Measurements from ENCODE around the gene ZP1. TPM values are rescaled to one million over a fixed set of nuclear protein-coding genes. Genes with fewer than 3 reads are reported as not detected.

ZP1 gene
- total and polyA plus RNA-seq, 10 of the 15 experiments (the other 5 are each of a cell fraction or from before 2014, with no cell fraction given), result not detected

GRCh38 chr11:60841797-60842667 lies 25.3 kb upstream of the ZP1 start, which contains the start of gene CCDC86 (continued):
- TF ChIP-seq MEF2A (IDR thresholded peaks at IDR 0.05; ENCODE audit: insufficient read depth, low read depth, low read length) (peak; percentile 58; the same call in 1 of the 2 replicates), CBX3 (IDR thresholded peaks at IDR 0.05; ENCODE audit: borderline replicate concordance, low read depth) (no peak), MYB (IDR thresholded peaks at IDR 0.05; ENCODE audit: borderline replicate concordance, low read depth, low read length) (0 out of 2 replicates have a peak, but pooled peaks have one; percentile 22), DPF2 (IDR thresholded peaks at IDR 0.05) (no peak; the same call in 1 of the 2 replicates), ZNF274 (IDR thresholded peaks at IDR 0.05; ENCODE audit: insufficient read depth, insufficient read length) (no peak), SIX5 (IDR thresholded peaks at IDR 0.05; ENCODE audit: low read depth, low read length, severe bottlenecking) (peak; percentile 84), RB1 (IDR thresholded peaks at IDR 0.05; ENCODE audit: borderline replicate concordance) (peak; percentile 73; the same call in 1 of the 2 replicates), E4F1 (IDR thresholded peaks at IDR 0.05; ENCODE audit: borderline replicate concordance, partially characterized antibody) (no peak), HCFC1 (IDR thresholded peaks at IDR 0.05; ENCODE audit: low read length) (peak; percentile 91), RAD51 (IDR thresholded peaks at IDR 0.05) (peak; percentile 67), SMC3 (IDR thresholded peaks at IDR 0.05; ENCODE audit: borderline replicate concordance, low read length) (no peak), BCL11A (IDR thresholded peaks at IDR 0.05; ENCODE audit: low read depth, low read length) (0 out of 2 replicates have a peak, but pooled peaks have one; percentile 31), YY1 (IDR thresholded peaks at IDR 0.05; ENCODE audit: low read depth, low read length) (peak; percentile 99), SRF (IDR thresholded peaks at IDR 0.05; ENCODE audit: low read depth in 2 of 2, low read length in 2 of 2) (peak; percentile 78 to 96), RCOR1 (conservative IDR thresholded peaks at IDR 0.05; ENCODE audit: low read depth, low read length) (no peak), FOS (IDR thresholded peaks at IDR 0.05; ENCODE audit: borderline replicate concordance, extremely low read depth, insufficient read length) (no peak), SREBF1 (IDR thresholded peaks at IDR 0.05; ENCODE audit: low read length) (no peak), TAF1 (IDR thresholded peaks at IDR 0.05; ENCODE audit: borderline replicate concordance, low read depth, low read length) (peak; percentile 62; the same call in 1 of the 2 replicates), MYC (IDR thresholded peaks at IDR 0.05; ENCODE audit: insufficient read depth, insufficient read length, insufficient replicate concordance, low read length, severe bottlenecking) (peak; percentile 99), TBL1XR1 (IDR thresholded peaks at IDR 0.05; ENCODE audit: low read depth, low read length) (peak; percentile 62; the same call in 1 of the 2 replicates), ESRRA (IDR thresholded peaks at IDR 0.05; ENCODE audit: low read length) (no peak), PKNOX1 (IDR thresholded peaks at IDR 0.05) (peak; percentile 89), SIN3A (IDR thresholded peaks at IDR 0.05; ENCODE audit: low read depth, low read length) (peak; percentile 99), FOXK2 (IDR thresholded peaks at IDR 0.05) (peak; percentile 87), PAX5 (IDR thresholded peaks at IDR 0.05; ENCODE audit: borderline replicate concordance, low read depth, low read length) (peak; percentile 87; the same call in 1 of the 2 replicates), SKIL (IDR thresholded peaks at IDR 0.05; ENCODE audit: low read depth, poor library complexity, severe bottlenecking) (no peak)
